NOMO-1 (cell line): ENCODE data around the gene MFSD11.
"Not testable (repeated sequence)": the region's sequence is repeated elsewhere in the genome, so short reads cannot be mapped to it uniquely, and the experiment has no call there.

Source experiments
- DNase-seq, 2 experiments: peaks; one replicate each; lab custom pipeline; 2025; ENCODE audit not compliant: unreplicated experiment in 2 of 2; lab: John Stamatoyannopoulos, UW

MFSD11 gene

DNA sequence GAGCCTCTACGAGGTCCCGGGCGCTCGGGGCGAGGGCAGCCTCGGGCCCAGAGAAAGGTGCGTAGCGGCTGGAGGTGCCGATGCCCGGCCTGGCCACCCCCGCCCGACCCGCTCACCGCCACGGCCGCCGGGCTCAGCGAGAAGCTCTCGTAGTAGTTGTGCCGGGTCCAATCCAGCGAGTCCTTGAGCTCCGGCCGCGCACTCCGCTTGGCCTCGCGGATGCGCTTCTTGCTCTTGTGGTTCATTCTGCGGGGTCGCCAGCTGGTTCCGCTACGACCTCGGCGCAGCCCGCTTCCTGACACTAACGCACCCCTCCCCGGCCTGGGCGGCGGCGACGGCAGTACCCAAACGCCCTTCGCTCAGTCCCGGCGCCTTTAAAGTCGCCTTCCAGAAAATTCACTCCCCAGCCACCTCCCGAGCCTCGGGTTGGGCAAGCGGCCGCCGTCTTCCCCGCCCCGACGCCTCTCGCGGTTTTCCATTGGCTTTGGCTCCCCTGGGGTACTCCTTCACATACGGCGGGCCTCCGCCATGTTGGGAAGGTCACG, 11.6 kb upstream of the MFSD11 start, which contains the start of gene JMJD6:
Gene JMJD6, minus strand, starts transcription at position 376 of the 545 bp plus-strand sequence. Its CDS starts 131 bp downstream, at position 245.
- peak; percentile 97 to 98 for DNase-seq

DNA sequence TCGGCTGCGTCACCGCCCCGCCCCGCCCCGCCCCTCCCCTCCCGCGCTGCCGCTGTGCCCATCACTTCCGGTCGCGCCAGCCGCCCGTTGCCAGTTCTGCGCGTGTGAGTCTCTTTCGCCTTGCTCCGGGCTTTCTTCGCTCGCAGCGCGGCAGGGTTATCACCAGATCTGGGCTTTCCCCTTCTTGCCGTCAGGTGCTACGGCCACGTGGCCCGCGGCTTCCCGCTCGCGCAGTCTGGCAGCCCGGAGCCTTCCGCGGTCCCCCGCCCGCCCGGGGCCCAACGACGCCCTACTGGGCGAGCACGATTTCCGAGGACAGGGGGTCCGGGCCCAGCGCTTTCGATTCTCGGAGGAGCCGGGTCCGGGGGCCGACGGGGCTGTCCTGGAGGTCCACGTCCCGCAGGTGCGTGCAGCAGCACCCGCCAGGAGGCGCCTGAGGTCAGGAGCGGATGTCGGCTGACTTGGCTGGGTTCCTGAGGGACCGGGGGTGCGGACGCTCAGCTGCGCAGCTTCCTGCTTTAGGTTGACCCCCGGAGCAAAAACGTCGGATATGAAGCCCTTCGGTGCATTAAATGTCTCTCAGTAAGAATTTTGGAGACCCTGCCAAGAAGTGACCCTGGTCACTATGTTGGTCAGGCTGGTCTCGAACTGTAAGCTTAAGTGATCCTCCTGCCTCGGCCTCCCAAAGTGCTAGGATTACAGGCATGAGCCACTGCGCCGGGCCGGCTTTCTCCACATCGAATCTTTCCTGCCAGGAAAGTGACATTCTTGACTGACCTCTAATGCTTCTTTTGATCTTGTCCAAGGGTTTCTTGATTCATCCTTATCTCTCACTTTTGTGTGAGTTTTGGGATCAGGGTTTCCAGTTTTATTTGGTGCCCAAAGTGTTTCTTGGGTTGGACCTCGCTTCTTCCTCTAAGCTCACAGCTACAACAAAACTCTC, 10.9 kb upstream of the MFSD11 start, which contains the start of gene METTL23:
Gene METTL23, plus strand, starts transcription at position 64 of the 943 bp plus-strand sequence. CDS start 2,872 bp downstream, outside the sequence.
- peak; percentile 57 to 59 for DNase-seq

DNA sequence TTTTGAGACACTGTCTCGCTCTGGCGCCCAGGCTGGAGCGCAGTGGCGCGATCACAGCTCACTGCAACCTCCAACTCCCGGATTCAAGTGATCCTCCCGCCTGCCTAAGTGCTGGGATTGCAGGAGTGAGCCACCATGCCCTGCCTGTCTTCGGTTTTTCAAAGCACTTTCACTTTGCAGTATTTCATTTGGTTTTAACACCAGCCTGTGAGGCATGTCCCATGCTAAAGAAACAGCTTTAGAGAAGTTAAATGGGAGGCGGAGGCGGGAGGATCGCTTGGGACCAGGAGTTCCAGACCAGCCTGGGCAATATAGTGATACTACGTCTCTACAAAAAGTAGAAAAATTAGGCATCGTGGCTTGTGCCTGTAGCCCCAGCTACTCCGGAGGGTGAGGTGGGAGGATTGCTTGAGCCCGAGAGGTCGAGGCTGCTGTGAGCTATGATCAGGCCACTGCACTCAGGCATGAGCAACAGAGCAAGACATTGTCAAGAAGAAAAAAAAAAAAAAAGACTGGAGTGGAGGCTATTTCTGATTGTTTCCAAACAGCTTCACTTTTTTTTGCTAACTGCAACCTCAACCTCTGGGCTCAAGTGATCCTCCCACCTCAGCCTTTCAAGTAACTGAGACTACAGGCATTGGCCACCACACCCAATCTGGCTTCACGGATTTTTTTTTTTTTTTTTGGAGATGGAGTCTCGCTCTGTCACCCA, 10.0 kb upstream of the MFSD11 start:
- no peak for DNase-seq

DNA sequence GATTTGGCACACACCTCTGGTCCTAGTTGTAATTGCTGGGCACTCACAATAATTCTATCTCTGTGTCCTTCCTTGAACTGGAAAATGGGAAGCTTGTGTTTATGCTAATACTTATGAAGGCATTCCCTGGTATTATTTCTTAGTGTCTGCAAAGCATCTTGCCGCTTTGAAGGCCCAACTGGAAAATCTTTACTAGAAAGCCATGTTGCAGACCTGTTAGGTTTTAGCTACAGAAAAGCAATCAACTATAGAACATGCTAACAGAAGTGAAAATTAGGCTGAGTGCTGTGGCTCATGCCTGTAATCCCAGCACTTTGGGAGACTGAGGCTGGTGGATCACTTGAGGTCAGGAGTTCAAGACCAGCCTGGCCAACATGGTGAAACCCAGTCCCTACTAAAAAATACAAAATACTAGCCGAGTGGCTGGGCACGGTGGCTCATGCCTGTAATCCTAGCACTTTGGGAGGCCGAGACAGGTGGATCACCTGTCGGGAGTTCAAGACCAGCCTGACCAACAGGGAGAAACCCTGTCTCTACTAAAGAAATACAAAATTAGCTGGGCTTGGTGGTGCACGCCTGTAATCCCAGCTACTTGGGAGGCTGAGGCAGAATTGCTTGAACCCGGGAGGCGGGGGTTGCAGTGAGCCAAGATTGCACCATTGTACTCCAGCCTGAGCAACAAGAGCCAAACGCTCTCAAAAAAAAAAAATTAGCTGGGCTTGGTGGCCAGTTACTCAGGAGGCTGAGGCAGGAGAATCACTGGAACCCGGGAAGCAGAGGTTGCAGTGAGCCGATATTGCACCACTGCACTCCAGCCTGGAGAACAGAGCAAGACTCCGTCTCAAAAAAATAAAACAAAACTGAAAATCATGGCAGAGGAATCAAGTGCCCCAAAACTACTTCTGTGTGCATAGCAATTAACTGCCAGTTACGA, 5.9 kb upstream of the MFSD11 start:
- not testable (repeated sequence) for DNase-seq

DNA sequence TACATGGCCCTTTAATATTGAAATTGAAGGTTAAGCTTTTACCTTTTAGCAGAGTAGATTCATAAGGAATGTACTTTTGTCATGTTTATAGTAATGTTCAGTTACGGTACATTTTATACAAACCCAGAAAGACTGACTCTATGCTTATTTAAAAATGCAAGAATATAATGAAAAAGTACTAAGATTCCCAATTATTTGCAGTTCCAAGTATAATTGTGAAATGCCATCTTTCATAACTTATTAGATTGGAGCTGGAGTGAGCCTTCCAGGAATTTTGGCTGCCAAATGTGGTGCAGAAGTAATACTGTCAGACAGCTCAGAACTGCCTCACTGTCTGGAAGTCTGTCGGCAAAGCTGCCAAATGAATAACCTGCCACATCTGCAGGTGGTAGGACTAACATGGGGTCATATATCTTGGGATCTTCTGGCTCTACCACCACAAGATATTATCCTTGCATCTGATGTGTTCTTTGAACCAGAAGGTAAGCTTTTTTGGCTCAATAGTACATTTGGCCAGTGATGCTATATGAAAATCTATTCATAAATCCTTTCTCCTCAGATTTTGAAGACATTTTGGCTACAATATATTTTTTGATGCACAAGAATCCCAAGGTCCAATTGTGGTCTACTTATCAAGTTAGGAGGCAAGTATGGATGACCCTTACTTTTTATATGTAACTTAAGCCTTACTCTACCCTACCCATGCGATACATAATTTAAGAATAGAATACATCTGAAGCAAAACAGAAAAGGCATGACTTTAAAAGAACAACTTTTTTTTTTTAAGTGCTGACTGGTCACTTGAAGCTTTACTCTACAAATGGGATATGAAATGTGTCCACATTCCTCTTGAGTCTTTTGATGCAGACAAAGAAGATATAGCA, 4.9 kb upstream of the MFSD11 start:
- no peak for DNase-seq

DNA sequence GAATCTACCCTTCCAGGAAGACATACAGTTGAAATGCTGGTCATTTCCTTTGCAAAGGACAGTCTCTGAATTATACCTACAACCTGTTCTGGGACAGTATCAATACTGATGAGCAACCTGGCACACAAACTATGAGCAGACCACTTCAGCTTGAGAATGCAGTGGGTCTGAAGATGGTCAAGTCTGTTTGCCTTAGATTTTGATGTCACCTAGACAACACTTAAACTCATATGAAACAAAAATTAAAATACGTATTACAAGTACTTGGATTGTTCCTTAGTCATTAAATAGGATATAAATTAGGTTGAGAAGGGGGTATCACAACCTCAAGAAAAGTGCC, 4.3 kb upstream of the MFSD11 start:
- DNase-seq = no peak

DNA sequence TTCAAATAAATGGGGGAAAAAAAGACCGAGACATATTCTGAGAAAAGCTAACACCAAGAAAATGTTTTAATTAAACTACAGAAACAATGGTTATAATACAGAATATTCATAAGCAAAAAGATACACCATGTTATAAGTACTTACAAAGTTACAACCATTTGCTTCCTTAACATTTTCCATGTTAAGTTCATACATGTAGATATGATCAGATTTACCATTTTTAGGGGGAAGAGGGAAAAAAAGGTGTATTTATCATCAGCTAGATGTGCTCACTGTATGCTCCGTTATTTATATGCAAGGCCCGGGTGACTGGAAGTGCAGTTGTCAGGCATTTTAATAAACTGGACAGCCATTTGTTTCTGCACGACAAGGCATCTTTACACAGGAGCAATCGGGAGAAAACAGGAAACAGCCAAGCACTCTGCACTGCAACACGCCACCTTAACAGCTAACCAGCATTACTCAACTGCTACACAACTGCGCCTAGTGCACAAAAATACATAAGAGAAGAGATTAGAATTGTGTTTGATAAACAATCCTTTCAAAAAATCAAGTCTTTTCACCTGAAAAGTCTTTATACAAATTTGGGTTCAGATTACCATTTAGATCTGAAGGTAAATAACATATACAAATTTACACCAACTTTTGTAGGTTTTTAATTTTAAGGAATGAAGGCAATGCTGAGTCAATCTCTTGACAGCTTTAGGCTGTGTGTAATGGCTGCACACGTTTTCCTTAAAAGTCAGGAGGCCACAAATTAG, 3.7 kb upstream of the MFSD11 start:
- DNase-seq = peak; percentile 51 to 61

DNA sequence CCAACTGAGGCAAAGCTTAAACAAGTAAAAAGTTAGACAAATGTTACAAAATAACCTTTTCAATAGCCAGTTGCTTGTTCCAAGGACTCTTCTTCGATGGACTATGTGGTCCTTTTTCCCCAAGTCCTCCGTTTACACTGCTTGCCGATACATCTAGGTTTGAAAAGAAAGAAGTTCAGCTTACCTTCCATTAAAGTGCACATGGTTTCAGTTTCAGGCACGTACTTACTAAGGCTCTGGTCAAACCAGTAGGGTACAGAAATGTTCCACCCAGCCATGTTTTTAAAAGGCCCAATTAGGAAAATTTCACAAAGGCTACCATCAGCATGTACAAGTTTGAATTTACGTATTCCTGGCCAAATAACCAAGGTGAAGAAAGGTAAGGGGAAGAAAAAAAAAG, 2.9 kb upstream of the MFSD11 start:
- peak in 1 of 2 experiments; percentile 59 for DNase-seq

DNA sequence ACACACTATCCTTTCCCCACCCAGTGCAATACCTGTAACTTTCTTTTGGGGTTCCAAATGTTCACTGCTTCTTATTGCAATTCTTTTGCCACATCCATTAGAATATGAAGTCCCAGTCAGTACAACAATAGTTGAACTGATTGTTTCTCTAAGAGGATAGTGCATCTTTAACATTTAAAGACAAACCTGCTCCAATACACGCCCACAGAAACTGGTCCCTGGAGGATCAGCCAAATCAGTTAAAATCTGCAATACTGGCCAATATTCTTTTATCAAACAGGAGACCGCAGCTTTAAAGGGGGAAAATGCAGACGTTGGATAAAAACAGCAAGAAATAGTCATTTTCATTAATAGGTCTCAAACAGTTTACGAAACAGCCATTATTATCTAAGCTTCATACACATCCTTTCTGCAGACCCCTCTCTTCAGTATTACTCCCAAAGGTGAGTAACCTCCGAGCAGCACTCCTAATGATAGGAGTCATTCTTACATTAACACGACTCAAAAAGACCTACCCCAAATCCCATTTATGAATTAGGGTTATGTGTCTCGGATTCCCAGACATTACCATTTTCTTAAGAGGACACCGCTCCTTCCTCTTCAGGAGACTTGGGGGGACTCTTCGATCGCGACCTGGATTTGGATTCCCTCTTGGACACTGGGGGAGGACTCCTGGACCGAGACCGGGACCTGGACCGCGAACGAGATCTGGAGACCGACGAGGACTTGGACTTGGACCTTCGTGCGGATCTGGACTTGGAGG, 2.2 kb upstream of the MFSD11 start:
- no peak for DNase-seq

DNA sequence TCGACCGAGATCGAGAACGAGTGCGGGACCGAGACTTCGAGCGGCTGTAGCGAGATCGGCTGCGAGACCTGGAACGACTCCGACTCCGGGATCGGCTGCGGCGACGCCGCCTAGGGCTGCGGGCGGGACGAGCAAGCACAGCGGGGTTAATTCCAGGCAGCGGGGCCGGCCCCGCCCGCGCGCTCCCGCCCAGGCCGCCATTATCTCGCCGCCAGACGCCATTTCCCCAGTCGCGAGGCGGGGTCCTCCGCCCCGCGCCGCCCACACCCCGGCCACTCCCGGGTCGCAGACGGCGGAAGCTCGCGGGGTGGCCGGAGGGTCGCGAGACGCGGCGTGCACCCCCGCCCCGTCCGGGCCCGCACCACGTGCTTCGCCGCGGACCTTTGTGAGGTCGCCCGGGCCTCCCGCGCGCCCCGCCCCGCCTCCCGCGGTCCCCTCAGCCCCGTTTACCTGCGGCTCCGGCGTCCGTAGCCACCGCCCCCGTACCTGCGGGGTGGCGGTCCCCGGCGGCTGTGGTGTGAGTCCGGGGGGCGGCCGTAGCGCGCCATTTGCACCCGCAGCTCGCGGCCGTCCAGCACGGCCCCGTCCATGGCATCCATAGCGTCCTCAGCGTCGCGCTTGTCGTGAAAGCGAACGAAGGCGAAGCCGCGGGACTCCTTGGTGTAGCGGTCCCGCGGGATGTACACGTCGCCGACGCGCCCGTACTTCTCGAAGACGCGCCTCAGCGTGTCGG, 1.4 kb upstream of the MFSD11 start:
- peak; percentile 33 to 49 for DNase-seq

DNA sequence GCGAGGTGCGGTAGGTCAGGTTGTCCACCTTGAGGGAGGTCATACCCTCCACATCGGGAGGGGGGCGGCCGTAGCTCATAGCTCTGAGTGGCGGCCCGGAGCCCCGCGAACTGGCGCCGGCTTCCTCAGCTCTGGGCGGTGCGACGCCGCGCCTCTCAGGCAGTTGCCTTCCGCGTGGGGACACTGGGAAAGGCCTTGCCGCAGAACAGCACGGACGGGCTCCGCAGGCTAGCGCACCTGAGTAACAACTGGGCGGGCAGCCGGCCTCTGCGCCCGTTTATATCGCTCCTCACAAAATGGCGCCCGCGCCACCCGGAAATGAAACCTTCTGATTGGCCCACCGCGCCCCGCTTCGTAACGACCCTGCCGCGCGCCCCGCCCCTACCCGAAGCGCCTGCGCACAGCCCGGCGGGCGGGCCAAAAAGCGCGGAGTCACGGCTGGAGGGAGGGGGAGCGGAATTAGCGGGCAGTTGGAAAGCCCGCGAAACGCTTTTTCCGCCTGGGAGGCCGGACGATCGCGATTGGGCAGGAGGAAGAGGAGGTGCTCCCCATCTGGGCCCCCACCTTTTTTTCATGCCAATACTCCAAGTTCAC, 740 bp upstream of the MFSD11 start, which contains the start of gene SRSF2:
Gene SRSF2, minus strand, starts transcription at position 250 of the 594 bp plus-strand sequence. Its CDS starts 171 bp downstream, at position 79.
- DNase-seq = peak; percentile 99

DNA sequence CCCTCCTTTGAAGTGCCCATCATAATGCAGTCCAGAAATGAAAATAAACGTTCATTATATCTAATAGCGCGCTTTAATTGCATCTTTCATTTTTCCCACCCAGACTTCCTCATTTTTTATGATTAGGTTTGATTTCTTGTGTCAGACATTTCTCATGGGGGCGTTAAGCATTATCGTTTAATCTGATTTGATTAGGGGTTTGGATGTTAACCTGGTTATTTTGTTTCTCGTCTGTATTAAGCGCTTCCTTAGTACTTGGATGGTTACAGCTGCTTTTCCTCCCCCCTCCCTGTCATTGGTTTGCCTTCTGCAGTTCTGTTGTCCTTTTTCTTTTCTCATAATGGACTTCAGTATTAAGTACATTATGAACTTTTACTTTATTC, 540 bp downstream of the MFSD11 start:
- DNase-seq = peak in 1 of 2 experiments; percentile 29

DNA sequence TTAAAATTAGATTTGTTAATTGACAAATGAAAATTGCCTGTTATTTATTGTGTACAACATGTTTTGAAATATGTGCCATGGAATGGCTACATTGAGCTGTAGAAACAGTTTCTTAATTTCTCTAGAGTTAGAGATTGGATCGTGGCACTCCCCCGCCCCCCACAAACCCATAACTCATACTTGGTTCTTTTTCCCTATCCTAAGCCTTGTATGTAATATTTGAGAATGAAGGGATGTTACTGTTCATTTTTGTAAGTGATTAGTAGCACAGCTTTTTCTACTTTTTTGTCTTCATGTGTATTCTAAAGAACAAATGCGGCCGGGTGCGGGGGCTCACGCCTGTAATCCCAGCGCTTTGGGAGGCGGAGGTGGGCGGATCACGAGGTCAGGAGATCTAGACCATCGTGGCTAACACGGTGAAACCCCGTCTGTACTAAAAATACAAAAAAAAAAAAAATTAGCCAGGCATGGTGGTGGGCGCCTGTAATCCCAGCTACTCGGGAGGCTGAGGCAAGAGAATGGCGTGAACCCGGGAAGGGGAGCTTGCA, 1.7 kb downstream of the MFSD11 start:
- not testable (repeated sequence) for DNase-seq

DNA sequence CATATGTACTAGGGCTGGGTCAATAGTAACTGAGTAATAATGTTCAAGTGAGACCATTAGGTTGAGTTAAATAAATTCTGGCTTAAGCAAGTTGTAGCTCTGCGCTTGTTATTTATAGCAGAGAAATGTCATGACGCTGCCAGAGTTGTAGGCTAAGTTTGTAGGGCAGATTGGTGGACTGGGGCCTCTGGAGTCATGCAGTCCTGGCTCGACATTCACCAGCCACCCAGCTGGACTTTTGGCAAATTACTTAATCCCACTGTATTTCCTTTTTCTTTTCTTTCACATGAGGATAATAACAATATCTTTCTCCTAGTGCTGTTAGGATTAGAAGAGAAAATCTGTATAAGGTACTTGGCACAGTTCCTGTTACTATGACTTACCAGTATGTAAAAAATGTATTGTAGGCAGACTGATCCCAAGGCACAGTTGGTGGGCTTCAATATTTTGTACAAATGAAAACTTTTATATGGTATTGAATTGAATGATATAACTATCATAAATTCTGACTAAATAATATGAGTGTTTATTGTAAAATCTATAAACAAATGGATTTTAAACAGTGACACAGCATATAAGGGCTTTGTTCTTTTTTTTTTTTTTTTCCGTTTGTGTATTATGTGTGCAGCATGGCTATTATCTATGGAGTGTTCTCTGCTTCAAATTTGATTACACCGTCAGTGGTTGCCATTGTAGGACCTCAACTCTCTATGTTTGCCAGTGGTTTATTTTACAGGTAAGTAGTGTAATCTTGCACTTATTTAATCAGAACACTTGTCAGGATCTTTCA, 2.6 kb downstream of the MFSD11 start:
- no peak for DNase-seq

DNA sequence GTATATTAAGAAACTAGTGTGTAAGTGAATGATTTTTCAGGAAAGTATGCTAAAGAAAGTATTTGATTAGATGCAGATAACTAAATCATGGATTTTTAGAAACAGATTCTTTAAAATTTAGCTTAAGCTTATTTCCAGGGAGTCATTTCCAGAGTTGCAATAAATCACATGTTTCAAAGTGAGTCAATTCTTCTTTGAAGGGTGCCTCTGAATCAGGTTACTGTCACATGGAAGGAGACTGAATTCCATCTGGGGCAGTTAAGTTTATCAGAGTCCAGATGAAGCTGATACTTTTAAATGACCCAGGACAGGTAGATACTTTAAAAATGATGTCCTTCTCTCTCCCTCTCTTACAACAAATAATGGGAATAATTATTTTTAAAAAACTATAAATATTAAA, 5.0 kb downstream of the MFSD11 start:
- no peak for DNase-seq

DNA sequence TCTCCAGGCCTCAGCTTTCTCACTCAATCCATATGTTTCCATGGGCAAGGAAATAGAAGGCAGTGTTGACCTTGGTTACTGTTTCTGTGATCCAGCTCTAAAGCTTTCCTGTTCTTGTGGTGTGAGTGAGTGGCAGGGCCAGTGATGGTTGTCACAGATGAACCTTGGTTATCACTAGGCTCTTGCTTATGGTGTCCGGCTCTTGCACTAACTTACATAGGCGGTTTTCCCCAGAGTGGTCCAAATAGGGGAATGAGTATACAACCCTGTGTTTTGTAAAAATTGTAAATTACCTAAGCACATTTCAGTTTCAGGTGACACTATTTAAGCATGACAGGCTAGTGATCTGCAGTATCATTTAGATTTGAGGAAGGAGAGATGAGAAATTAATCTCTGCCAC, 6.8 kb downstream of the MFSD11 start:
- DNase-seq = no peak
